Measurements from ENCODE around the gene LONRF2.
A peak's percentile ranks its signal among the peaks of the same experiment; 100 is the strongest.

The LONRF2 gene

GRCh38 chr2:100299548-100299947, 22.8 kb downstream of the LONRF2 start:
- Histone ChIP-seq H3K27me3 (ENCODE audit: low read depth, low read length) (no peaks in the 10 kb centered on the region), H3K4me3 (ENCODE audit: low read depth in 1 of 2, low read length in 2 of 2) (no peak overlapping the region), H3K36me3 (ENCODE audit: control insufficient read depth in 1 of 2, insufficient read depth in 2 of 2, low read length in 2 of 2) (peaks cover 0 to 35% of the 10 kb centered on the region in 2 donors), H3K27ac (ENCODE audit: low read length) (no peak overlapping the region), H3K9me3 (ENCODE audit: control insufficient read depth in 1 of 2, low read length in 2 of 2) (no peaks in the 10 kb centered on the region), H3K4me1 (ENCODE audit: control insufficient read depth in 1 of 2, insufficient read depth in 2 of 2, low read length in 2 of 2) (no peaks in the 10 kb centered on the region)

- Histone ChIP-seq H3K27me3 (ENCODE audit: low read depth, low read length) (no peaks in the 10 kb centered on the region), H3K36me3 (ENCODE audit: control insufficient read depth in 1 of 2, insufficient read depth in 2 of 2, low read length in 2 of 2) (peaks cover 8 to 46% of the 10 kb centered on the region in 2 donors), H3K4me3 (ENCODE audit: low read depth in 1 of 2, low read length in 2 of 2) (no peak overlapping the region), H3K27ac (ENCODE audit: low read length) (no peak overlapping the region), H3K9me3 (ENCODE audit: control insufficient read depth in 1 of 2, low read length in 2 of 2) (no peaks in the 10 kb centered on the region), H3K4me1 (ENCODE audit: control insufficient read depth in 1 of 2, insufficient read depth in 2 of 2, low read length in 2 of 2) (no peaks in the 10 kb centered on the region)
These were observed 24.8 kb downstream of the LONRF2 start for GRCh38 chr2:100297511-100297910.

GRCh38 chr2:100294162-100294497, 28.2 kb downstream of the LONRF2 start:
- peaks cover 10 to 11% of the 10 kb centered on the region in 2 donors for H3K4me1 ChIP-seq (ENCODE audit: control insufficient read depth in 1 of 2, insufficient read depth in 2 of 2, low read length in 2 of 2)
- peaks cover 8 to 38% of the 10 kb centered on the region in 2 donors for H3K36me3 ChIP-seq (ENCODE audit: control insufficient read depth in 1 of 2, insufficient read depth in 2 of 2, low read length in 2 of 2)
- H3K9me3 ChIP-seq (ENCODE audit: control insufficient read depth in 1 of 2, low read length in 2 of 2) = no peaks in the 10 kb centered on the region

GRCh38 chr2:100293341-100294161, 28.8 kb downstream of the LONRF2 start:
- Histone ChIP-seq H3K4me1 (ENCODE audit: control insufficient read depth in 1 of 2, insufficient read depth in 2 of 2, low read length in 2 of 2) (peaks cover 10 to 11% of the 10 kb centered on the region in 2 donors), H3K27ac (ENCODE audit: low read length) (no peak overlapping the region), H3K36me3 (ENCODE audit: control insufficient read depth in 1 of 2, insufficient read depth in 2 of 2, low read length in 2 of 2) (peaks cover 8 to 35% of the 10 kb centered on the region in 2 donors), H3K27me3 (ENCODE audit: low read depth, low read length) (no peaks in the 10 kb centered on the region), H3K4me3 (ENCODE audit: low read depth in 1 of 2, low read length in 2 of 2) (no peak overlapping the region), H3K9me3 (ENCODE audit: control insufficient read depth in 1 of 2, low read length in 2 of 2) (no peaks in the 10 kb centered on the region)

More at GRCh38 chr2:100294162-100294497, 28.2 kb downstream of the LONRF2 start:
- no peaks in the 10 kb centered on the region for H3K27me3 ChIP-seq (ENCODE audit: low read depth, low read length)
- H3K27ac ChIP-seq (ENCODE audit: low read length) = no peak overlapping the region
- no peak overlapping the region for H3K4me3 ChIP-seq (ENCODE audit: low read depth in 1 of 2, low read length in 2 of 2)

GRCh38 chr2:100292022-100292580, 30.2 kb downstream of the LONRF2 start:
- peak overlapping the region; percentile 75 for H3K27ac ChIP-seq (ENCODE audit: low read length)
- no peaks in the 10 kb centered on the region for H3K27me3 ChIP-seq (ENCODE audit: low read depth, low read length)
- peaks cover 10 to 11% of the 10 kb centered on the region in 2 donors for H3K4me1 ChIP-seq (ENCODE audit: control insufficient read depth in 1 of 2, insufficient read depth in 2 of 2, low read length in 2 of 2)
- H3K4me3 ChIP-seq (ENCODE audit: low read depth in 1 of 2, low read length in 2 of 2) = no peak overlapping the region
- no peaks in the 10 kb centered on the region for H3K9me3 ChIP-seq (ENCODE audit: control insufficient read depth in 1 of 2, low read length in 2 of 2)
- H3K36me3 ChIP-seq (ENCODE audit: control insufficient read depth in 1 of 2, insufficient read depth in 2 of 2, low read length in 2 of 2) = peaks cover 8 to 24% of the 10 kb centered on the region in 2 donors

GRCh38 chr2:100291152-100291970, 30.9 kb downstream of the LONRF2 start:
- H3K4me3 ChIP-seq (ENCODE audit: low read depth in 1 of 2, low read length in 2 of 2) = no peak overlapping the region
- peak overlapping the region; percentile 75 for H3K27ac ChIP-seq (ENCODE audit: low read length)
- H3K27me3 ChIP-seq (ENCODE audit: low read depth, low read length) = no peaks in the 10 kb centered on the region
- peaks cover 10 to 11% of the 10 kb centered on the region in 2 donors for H3K4me1 ChIP-seq (ENCODE audit: control insufficient read depth in 1 of 2, insufficient read depth in 2 of 2, low read length in 2 of 2)
- H3K9me3 ChIP-seq (ENCODE audit: control insufficient read depth in 1 of 2, low read length in 2 of 2) = no peaks in the 10 kb centered on the region
- peaks cover 8 to 22% of the 10 kb centered on the region in 2 donors for H3K36me3 ChIP-seq (ENCODE audit: control insufficient read depth in 1 of 2, insufficient read depth in 2 of 2, low read length in 2 of 2)

DNA sequence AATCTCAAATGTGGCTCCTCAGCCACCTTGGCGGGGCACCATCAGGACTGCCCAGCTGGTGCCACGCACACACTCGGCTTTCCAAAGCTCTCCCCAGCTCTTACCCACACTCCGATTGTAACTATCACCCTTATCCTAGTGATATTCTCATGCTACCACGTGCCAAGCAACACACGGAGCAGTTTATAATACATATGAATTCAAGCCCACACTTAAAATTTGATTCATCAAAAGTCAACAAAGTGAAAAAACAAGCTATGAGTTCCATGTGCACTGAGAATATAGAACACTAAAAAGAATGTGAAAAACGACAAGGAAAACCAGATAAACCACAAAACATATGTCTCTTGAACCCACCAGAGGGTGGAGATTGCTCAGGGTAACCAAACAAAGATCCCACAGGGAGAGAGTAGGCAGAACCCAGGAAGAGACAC, 31.6 kb downstream of the LONRF2 start:
- Histone ChIP-seq H3K4me1 (ENCODE audit: control insufficient read depth in 1 of 2, insufficient read depth in 2 of 2, low read length in 2 of 2) (peaks cover 11 to 14% of the 10 kb centered on the region in 2 donors), H3K4me3 (ENCODE audit: low read depth in 1 of 2, low read length in 2 of 2) (no peak overlapping the region), H3K36me3 (ENCODE audit: control insufficient read depth in 1 of 2, insufficient read depth in 2 of 2, low read length in 2 of 2) (peaks cover 8 to 16% of the 10 kb centered on the region in 2 donors), H3K27ac (ENCODE audit: low read length) (no peak overlapping the region), H3K27me3 (ENCODE audit: low read depth, low read length) (no peaks in the 10 kb centered on the region), H3K9me3 (ENCODE audit: control insufficient read depth in 1 of 2, low read length in 2 of 2) (no peaks in the 10 kb centered on the region)

DNA sequence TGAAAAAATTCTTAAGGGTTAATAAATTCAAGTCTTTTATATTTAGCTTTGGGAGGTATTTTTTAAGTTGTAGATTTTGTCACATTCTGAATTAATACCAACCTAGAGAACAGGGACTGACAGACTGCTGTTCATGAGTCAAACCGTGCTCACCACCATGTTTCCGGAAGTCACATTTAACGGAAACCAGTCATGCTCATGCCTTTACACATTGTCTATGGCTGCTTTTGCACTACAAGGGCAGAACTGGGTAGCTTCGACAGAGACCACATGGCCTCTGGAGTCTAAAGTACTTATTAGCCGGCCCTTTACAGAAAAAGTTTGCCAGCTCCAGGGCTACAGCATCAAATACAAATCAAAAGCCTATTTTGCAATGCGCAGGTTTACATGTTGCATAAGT, 33.3 kb downstream of the LONRF2 start:
- H3K4me1 ChIP-seq (ENCODE audit: control insufficient read depth in 1 of 2, insufficient read depth in 2 of 2, low read length in 2 of 2) = peaks cover 11 to 14% of the 10 kb centered on the region in 2 donors
- H3K27ac ChIP-seq (ENCODE audit: low read length) = no peak overlapping the region
- peaks cover 12 to 16% of the 10 kb centered on the region in 2 donors for H3K36me3 ChIP-seq (ENCODE audit: control insufficient read depth in 1 of 2, insufficient read depth in 2 of 2, low read length in 2 of 2)
- no peaks in the 10 kb centered on the region for H3K9me3 ChIP-seq (ENCODE audit: control insufficient read depth in 1 of 2, low read length in 2 of 2)
- no peaks in the 10 kb centered on the region for H3K27me3 ChIP-seq (ENCODE audit: low read depth, low read length)
- no peak overlapping the region for H3K4me3 ChIP-seq (ENCODE audit: low read depth in 1 of 2, low read length in 2 of 2)

- Histone ChIP-seq H3K27me3 (ENCODE audit: low read depth, low read length) (no peaks in the 10 kb centered on the region), H3K27ac (ENCODE audit: low read length) (peak overlapping the region; percentile 46), H3K4me1 (ENCODE audit: control insufficient read depth in 1 of 2, insufficient read depth in 2 of 2, low read length in 2 of 2) (peaks cover 5 to 7% of the 10 kb centered on the region in 2 donors), H3K36me3 (ENCODE audit: control insufficient read depth in 1 of 2, insufficient read depth in 2 of 2, low read length in 2 of 2) (peaks cover 6 to 9% of the 10 kb centered on the region in 2 donors), H3K4me3 (ENCODE audit: low read depth in 1 of 2, low read length in 2 of 2) (no peak overlapping the region), H3K9me3 (ENCODE audit: control insufficient read depth in 1 of 2, low read length in 2 of 2) (no peaks in the 10 kb centered on the region)
These were observed 36.0 kb downstream of the LONRF2 start for GRCh38 chr2:100286318-100286717.

DNA sequence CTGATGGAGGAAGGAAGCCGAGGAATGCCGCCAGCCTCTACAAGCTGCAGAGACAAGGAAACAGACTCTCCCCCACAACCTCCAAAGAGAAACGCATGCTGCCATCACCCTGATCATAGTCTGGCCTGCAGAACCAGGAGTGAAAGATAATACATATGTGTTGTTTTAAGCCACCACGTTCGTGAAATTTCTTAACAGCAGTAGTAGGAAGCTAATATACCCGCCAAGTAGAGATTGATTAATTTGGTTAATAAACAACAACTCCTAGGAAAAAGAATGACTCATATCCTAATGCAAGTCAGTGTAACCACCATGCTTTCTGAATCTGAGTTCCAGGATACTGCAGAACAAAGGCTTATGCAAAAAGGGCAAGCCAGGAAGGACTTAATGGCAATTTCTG, 36.6 kb downstream of the LONRF2 start:
- H3K27me3 ChIP-seq (ENCODE audit: low read depth, low read length) = no peaks in the 10 kb centered on the region
- H3K36me3 ChIP-seq (ENCODE audit: control insufficient read depth in 1 of 2, insufficient read depth in 2 of 2, low read length in 2 of 2) = peaks cover 6 to 9% of the 10 kb centered on the region in 2 donors
- no peaks in the 10 kb centered on the region for H3K9me3 ChIP-seq (ENCODE audit: control insufficient read depth in 1 of 2, low read length in 2 of 2)
- no peak overlapping the region for H3K4me3 ChIP-seq (ENCODE audit: low read depth in 1 of 2, low read length in 2 of 2)
- peaks cover 1 to 4% of the 10 kb centered on the region in 2 donors for H3K4me1 ChIP-seq (ENCODE audit: control insufficient read depth in 1 of 2, insufficient read depth in 2 of 2, low read length in 2 of 2)
- peak overlapping the region; percentile 46 for H3K27ac ChIP-seq (ENCODE audit: low read length)

GRCh38 chr2:100285011-100285410, 37.3 kb downstream of the LONRF2 start:
- Histone ChIP-seq H3K27me3 (ENCODE audit: low read depth, low read length) (no peaks in the 10 kb centered on the region), H3K27ac (ENCODE audit: low read length) (peak overlapping the region; percentile 32), H3K4me3 (ENCODE audit: low read depth in 1 of 2, low read length in 2 of 2) (no peak overlapping the region), H3K36me3 (ENCODE audit: control insufficient read depth in 1 of 2, insufficient read depth in 2 of 2, low read length in 2 of 2) (peaks cover under 1 to 9% of the 10 kb centered on the region in 2 donors), H3K4me1 (ENCODE audit: control insufficient read depth in 1 of 2, insufficient read depth in 2 of 2, low read length in 2 of 2) (peaks cover 0 to 4% of the 10 kb centered on the region in 2 donors), H3K9me3 (ENCODE audit: control insufficient read depth in 1 of 2, low read length in 2 of 2) (no peaks in the 10 kb centered on the region)

Data from muscle layer of duodenum (tissue), 2 donors.